ENCODE data around the gene PFDN4. TPM values are rescaled to one million over a fixed set of nuclear protein-coding genes. Genes with fewer than 3 reads are reported as not detected.

Gene PFDN4
- total and polyA plus RNA-seq, 8 donors, result 16.7 to 65.6 (median 47.5) TPM

Other genes starting within 250 kb of the PFDN4 start
- 1 to 10 TPM in 1 of 2 donors, under 1 TPM in 1; 0.99 to 1.6 TPM for gene BCAS1, start 137.5 kb upstream of the PFDN4 start, total RNA-seq
- under 1 TPM; 0.44 to 0.90 (median 0.74) TPM for gene BCAS1, start 137.5 kb upstream of the PFDN4 start, polyA plus RNA-seq (ENCODE audit: insufficient read length in 6 of 6)
- 1 to 10 TPM in 1 of 2 donors, under 1 TPM in 1; 0.64 to 3.4 TPM for gene CYP24A1, start 34.1 kb upstream of the PFDN4 start, total RNA-seq
- gene CYP24A1, start 34.1 kb upstream of the PFDN4 start, polyA plus RNA-seq (ENCODE audit: insufficient read length in 6 of 6), result not detected